Rectal smooth muscle tissue (tissue), 1 donor: ENCODE data around the gene ALPK3.

ENCODE experiments used
- H3K27ac ChIP-seq: one replicate; pipeline ENCODE4 v1.7.0; 2013; ENCODE audit warnings: low read depth, low read length, inconsistent platforms
- H3K27me3 ChIP-seq: one replicate; pipeline ENCODE4 v1.7.0; 2013; ENCODE audit warnings: low read length; ENCODE audit not compliant: control insufficient read depth, insufficient read depth
- H3K36me3 ChIP-seq: one replicate; pipeline ENCODE4 v1.7.0; 2013; ENCODE audit warnings: low read length; ENCODE audit not compliant: control insufficient read depth, insufficient read depth
- H3K4me1 ChIP-seq: one replicate; pipeline ENCODE4 v1.7.0; 2013; ENCODE audit warnings: low read length; ENCODE audit not compliant: control insufficient read depth, insufficient read depth
- H3K4me3 ChIP-seq: one replicate; pipeline ENCODE4 v1.7.0; 2013; ENCODE audit warnings: low read length
- H3K9ac ChIP-seq: one replicate; pipeline ENCODE4 v1.7.0; 2013; ENCODE audit warnings: low read length

Gene ALPK3

DNA sequence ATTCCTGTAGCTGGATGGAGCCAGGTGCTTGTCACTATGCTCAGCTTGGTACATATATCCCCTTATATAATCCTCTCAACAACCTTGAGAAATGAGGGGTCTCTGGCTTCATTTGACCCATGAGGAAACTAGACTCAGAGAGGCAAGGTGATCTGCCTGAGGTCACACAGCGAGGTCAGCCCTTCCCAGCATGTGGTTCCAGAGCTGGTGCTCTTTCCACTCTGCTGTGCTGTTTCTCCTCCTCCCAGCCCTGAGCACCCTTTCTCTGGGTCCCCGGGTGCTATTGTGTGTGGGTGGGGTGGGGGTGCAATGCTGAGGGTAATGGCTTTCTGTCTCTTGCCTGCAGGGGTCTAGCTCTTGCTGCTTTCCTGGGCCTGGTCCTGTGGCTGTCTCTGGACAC lies 86.6 kb downstream of the ALPK3 start:
- H3K36me3 ChIP-seq = no peaks in the 10 kb centered on the region
- no peaks in the 10 kb centered on the region for H3K27me3 ChIP-seq
- no peaks in the 10 kb centered on the region for H3K4me1 ChIP-seq
- H3K4me3 ChIP-seq = no peak overlapping the region
- no peak overlapping the region for H3K27ac ChIP-seq
- H3K9ac ChIP-seq = no peak overlapping the region

DNA sequence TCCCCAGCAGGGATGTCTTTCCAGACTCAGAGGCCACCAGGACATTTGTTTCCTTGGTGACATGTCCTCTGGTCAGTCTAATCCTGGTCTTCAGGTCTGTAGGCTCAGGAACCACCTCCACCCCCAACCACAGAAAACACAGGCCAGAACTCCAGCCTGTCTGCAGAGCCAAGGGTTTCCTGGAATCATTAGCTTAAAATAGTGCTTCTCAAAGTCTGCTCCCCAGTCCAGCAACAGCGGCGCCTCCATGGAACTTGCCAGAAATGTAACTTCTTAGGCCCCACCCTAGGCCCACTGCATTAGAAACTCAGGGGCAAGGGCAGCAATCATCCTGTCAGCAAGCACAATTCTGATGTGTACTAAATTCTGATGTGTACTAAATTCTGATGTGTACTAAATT lies 87.3 kb downstream of the ALPK3 start:
- Histone ChIP-seq H3K4me3 (no peak overlapping the region), H3K4me1 (no peaks in the 10 kb centered on the region), H3K9ac (no peak overlapping the region), H3K36me3 (no peaks in the 10 kb centered on the region), H3K27ac (peak overlapping the region; percentile 30), H3K27me3 (no peaks in the 10 kb centered on the region)

- Histone ChIP-seq H3K27me3 (no peaks in the 10 kb centered on the region), H3K27ac (no peak overlapping the region), H3K36me3 (no peaks in the 10 kb centered on the region), H3K4me3 (no peak overlapping the region), H3K9ac (no peak overlapping the region), H3K4me1 (no peaks in the 10 kb centered on the region)
These were observed 88.1 kb downstream of the ALPK3 start for GRCh38 chr15:84905016-84905916.

DNA sequence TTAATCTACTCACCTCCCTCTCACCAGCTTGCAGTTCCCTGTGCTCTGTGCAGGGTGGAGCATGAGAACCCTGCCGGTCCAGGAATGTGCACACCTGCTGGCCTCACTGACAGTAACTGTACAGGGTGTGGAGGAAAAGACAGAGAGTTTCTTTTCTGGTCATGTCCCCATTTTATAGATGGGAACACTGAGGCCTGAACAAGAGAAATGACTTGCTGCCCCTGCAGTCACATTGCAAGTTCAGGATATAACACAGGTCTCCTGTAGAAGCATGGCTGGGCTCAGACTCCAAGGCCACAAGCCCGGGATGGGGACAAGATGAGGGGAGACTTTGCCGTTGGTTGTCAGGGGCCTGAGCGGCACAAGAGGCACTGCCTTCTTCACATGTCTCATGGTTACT lies 90.6 kb downstream of the ALPK3 start:
- Histone ChIP-seq H3K27me3 (no peaks in the 10 kb centered on the region), H3K4me3 (no peak overlapping the region), H3K4me1 (peaks cover 14% of the 10 kb centered on the region), H3K9ac (no peak overlapping the region), H3K27ac (no peak overlapping the region), H3K36me3 (no peaks in the 10 kb centered on the region)

DNA sequence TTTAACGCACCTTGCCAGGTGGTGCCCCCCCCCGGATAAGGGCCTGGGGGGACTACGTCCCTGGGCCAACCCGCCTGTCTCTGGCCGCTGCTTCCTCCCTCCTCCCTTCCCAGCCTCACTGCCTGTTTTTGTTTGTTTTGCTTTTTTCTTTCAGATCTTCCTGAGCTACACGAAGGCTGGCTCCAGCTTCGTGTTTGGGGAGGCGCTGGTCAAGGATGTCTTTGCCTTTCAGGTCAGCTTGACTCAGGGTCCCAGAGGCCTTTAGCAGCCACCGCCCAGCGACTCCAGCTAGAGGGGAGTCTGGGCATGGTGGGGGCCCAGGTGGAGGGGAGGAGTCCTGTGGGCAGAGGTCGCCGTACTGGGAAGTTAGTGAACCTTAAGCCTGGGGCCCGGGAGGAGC lies 91.4 kb downstream of the ALPK3 start:
- H3K4me1 ChIP-seq = peaks cover 18% of the 10 kb centered on the region
- no peaks in the 10 kb centered on the region for H3K27me3 ChIP-seq
- H3K36me3 ChIP-seq = no peaks in the 10 kb centered on the region
- no peak overlapping the region for H3K4me3 ChIP-seq
- H3K27ac ChIP-seq = no peak overlapping the region
- H3K9ac ChIP-seq = no peak overlapping the region

- Histone ChIP-seq H3K27ac (no peak overlapping the region), H3K4me1 (peaks cover 18% of the 10 kb centered on the region), H3K27me3 (no peaks in the 10 kb centered on the region), H3K36me3 (no peaks in the 10 kb centered on the region), H3K4me3 (no peak overlapping the region), H3K9ac (no peak overlapping the region)
These were observed 91.9 kb downstream of the ALPK3 start for GRCh38 chr15:84909029-84909428.

DNA sequence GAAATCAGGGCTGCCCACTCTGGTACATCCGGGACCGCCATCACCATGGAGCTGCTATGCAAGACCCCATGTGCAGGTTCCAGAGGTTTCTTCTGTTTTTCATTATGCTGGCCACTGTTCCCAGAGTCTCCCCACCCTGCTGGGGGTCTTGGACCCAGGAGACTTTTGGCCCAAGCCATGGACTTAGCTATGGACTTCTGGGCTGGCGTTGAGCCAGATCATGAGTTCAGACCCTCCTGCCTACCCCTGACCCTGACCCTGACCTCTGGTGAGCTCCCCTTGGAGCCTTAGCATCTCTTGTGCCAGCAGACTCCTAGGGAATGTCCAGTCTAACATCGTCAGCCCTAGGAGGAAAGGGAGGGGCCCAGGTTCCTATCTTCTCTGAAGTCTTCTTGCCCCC lies 92.6 kb downstream of the ALPK3 start:
- no peaks in the 10 kb centered on the region for H3K36me3 ChIP-seq
- H3K9ac ChIP-seq = no peak overlapping the region
- peaks cover 23% of the 10 kb centered on the region for H3K4me1 ChIP-seq
- H3K4me3 ChIP-seq = no peak overlapping the region
- no peak overlapping the region for H3K27ac ChIP-seq
- H3K27me3 ChIP-seq = no peaks in the 10 kb centered on the region

DNA sequence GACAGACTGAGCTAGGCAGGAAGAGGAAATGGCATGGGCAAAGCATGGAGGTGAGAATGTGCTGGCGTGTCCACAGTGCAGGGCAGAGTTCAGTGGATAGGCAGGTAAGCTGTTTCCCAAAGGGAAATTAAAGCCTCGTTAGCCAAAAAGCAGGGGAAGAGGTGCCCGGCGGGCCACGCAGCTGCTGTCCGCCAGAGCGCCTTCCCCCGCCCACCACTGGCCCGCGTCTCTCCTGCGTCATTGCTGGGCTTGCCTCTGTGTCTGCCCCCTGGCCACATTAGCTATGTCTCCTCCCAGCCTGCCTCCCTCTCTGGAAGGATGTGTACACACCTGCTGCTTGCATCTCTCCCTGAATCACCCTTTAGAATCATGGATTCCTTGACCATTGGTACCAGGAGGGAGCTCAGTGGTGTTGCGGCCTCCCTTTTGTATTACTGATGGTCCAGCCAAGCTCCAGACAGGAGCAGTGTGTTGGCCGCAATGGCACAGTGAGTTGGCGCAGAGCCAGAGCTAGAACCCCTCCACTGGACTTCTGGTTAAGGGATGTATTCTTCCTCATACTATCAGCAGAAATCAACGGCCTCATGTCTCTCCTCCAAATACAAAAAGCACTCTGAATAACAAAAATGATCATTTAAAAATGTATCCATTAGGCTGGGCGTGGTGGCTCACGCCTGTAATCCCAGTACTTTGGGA lies 93.9 kb downstream of the ALPK3 start:
- no peak overlapping the region for H3K9ac ChIP-seq

DNA sequence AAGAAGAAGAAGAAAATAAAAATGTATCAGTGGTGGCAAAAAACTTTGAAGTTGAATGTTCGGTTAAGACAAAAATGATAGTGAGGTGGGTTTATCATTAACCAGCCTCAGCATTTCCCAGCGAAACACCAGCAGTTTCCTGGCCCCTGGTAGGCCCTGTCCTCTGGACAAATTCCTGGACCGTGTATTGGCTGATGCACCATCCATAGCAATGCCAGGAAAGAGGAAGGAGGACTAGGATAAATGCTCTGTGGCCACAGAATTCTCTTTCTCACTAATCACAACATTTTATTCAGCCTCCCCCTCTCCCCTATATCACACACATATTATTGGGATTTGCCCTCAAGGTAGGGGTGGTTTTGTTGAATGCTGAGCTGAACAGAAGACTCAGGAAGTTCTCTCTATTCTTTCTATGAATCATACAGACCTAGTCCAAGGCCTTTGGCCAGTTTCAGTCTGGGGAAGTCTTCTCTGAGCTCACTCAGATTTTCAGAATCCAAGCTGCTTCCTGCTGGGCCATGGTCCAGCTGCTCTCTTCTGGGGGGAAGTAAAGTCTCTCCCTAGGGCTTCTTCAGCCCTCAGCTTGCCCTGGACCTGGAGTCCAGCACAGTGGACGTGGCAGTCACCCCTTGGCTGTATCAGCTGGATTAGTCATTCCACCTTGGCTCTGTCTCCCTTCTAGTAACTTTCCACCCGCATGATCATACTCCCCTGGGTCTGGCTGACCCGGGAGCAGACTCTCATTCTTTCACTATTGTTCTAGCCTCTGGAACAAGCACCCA lies 94.9 kb downstream of the ALPK3 start:
- no peaks in the 10 kb centered on the region for H3K27me3 ChIP-seq
- no peak overlapping the region for H3K4me3 ChIP-seq
- peak overlapping the region; percentile 79 for H3K27ac ChIP-seq
- H3K4me1 ChIP-seq = peaks cover 28% of the 10 kb centered on the region
- H3K36me3 ChIP-seq = no peaks in the 10 kb centered on the region
- H3K9ac ChIP-seq = no peak overlapping the region

More for the DNA sequence above, 93.9 kb downstream of the ALPK3 start:
- Histone ChIP-seq H3K36me3 (no peaks in the 10 kb centered on the region), H3K4me3 (no peak overlapping the region), H3K27me3 (no peaks in the 10 kb centered on the region), H3K4me1 (peaks cover 28% of the 10 kb centered on the region), H3K27ac (peak overlapping the region; percentile 51)

DNA sequence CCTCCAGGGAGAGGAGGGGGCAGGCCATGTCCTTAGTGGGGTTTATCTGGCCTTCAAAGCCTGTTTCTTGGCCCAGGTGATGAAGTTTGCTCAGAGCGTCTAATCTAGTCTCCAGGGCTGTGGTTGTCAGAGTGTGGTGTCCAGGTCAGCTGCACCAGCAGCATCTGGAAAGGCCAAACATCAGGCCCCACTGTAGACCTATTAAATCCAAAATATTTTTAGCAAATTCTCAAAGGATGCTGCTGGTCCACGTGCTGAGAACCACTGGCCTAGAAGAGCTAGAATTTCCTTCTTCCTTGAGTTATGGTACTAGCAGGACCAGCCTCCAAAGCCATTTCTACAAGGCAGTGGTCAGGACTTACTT lies 96.2 kb downstream of the ALPK3 start:
- Histone ChIP-seq H3K4me1 (peaks cover 28% of the 10 kb centered on the region), H3K9ac (no peak overlapping the region), H3K4me3 (no peak overlapping the region), H3K27me3 (no peaks in the 10 kb centered on the region), H3K36me3 (no peaks in the 10 kb centered on the region), H3K27ac (peak overlapping the region; percentile 79)

GRCh38 chr15:84914351-84914750 lies 97.2 kb downstream of the ALPK3 start:
- Histone ChIP-seq H3K4me1 (peaks cover 28% of the 10 kb centered on the region), H3K36me3 (no peaks in the 10 kb centered on the region), H3K9ac (no peak overlapping the region), H3K27me3 (no peaks in the 10 kb centered on the region), H3K4me3 (no peak overlapping the region), H3K27ac (peak overlapping the region; percentile 24)

GRCh38 chr15:84914909-84915605 lies 97.9 kb downstream of the ALPK3 start:
- peaks cover 28% of the 10 kb centered on the region for H3K4me1 ChIP-seq
- no peak overlapping the region for H3K27ac ChIP-seq
- H3K27me3 ChIP-seq = no peaks in the 10 kb centered on the region
- no peak overlapping the region for H3K4me3 ChIP-seq
- H3K36me3 ChIP-seq = no peaks in the 10 kb centered on the region
- no peak overlapping the region for H3K9ac ChIP-seq
